Measurements from ENCODE around the gene OR5K4.

The OR5K4 gene

GRCh38 chr3:98353554-98353953 is at the start of gene OR5K4:
Gene OR5K4, plus strand, starts transcription at chr3:98353854. Its CDS starts 0 bp downstream, at chr3:98353854.
- ChIA-PET POLR2A (no interaction called here), CTCF (no interaction called here)
- no peak for DNase-seq (ENCODE audit: low read depth, low spot score)
- TF ChIP-seq CTCF (IDR thresholded peaks at IDR 0.05; ENCODE audit: insufficient read depth, low read length, missing control alignments): no peak
- H3K4me3 ChIP-seq (ENCODE audit: low read depth, low read length): no peak within 1 kb of the TSS

- POLR2A ChIA-PET: no interaction called here
- no peak for DNase-seq (ENCODE audit: low read depth, low spot score)
- TF ChIP-seq CTCF (IDR thresholded peaks at IDR 0.05; ENCODE audit: insufficient read depth, low read length, missing control alignments): no peak
- no peak overlapping the region for H3K4me3 ChIP-seq (ENCODE audit: low read depth, low read length)
- CTCF ChIA-PET: no interaction called here
These were observed 31.6 kb upstream of the OR5K4 start for GRCh38 chr3:98322101-98322500.

GRCh38 chr3:98322686-98323085 is 31.0 kb upstream of the OR5K4 start:
- ChIA-PET POLR2A (no interaction called here), CTCF (no interaction called here)
- H3K4me3 ChIP-seq (ENCODE audit: low read depth, low read length): no peak overlapping the region
- no peak for TF ChIP-seq CTCF (IDR thresholded peaks at IDR 0.05; ENCODE audit: insufficient read depth, low read length, missing control alignments)
- no peak for DNase-seq (ENCODE audit: low read depth, low spot score)

- ChIA-PET CTCF (interaction anchor here (3.6 kb wide), 1 partner anchor 283 kb away, joined by 30 read pairs; no protein-coding TSS in a partner anchor), POLR2A (no interaction called here)
- no peak for TF ChIP-seq CTCF (IDR thresholded peaks at IDR 0.05; ENCODE audit: insufficient read depth, low read length, missing control alignments)
- H3K4me3 ChIP-seq (ENCODE audit: low read depth, low read length): no peak overlapping the region
- no peak for DNase-seq (ENCODE audit: low read depth, low spot score)
These were observed 30.2 kb upstream of the OR5K4 start for GRCh38 chr3:98323425-98323824.

- no peak for DNase-seq (ENCODE audit: low read depth, low spot score)
- POLR2A ChIA-PET: no interaction called here
- no peak for TF ChIP-seq CTCF (IDR thresholded peaks at IDR 0.05; ENCODE audit: insufficient read depth, low read length, missing control alignments)
- CTCF ChIA-PET: interaction anchor here (3.6 kb wide), 1 partner anchor 285 kb away, joined by 30 read pairs; no protein-coding TSS in a partner anchor
- no peak overlapping the region for H3K4me3 ChIP-seq (ENCODE audit: low read depth, low read length)
These were observed 28.6 kb upstream of the OR5K4 start for GRCh38 chr3:98325055-98325454.

GRCh38 chr3:98326105-98326893 is 27.4 kb upstream of the OR5K4 start:
- H3K4me3 ChIP-seq (ENCODE audit: low read depth, low read length): no peak overlapping the region
- ChIA-PET CTCF (interaction anchor here (3.6 kb wide), 1 partner anchor 286 kb away, joined by 30 read pairs; no protein-coding TSS in a partner anchor), POLR2A (no interaction called here)
- no peak for TF ChIP-seq CTCF (IDR thresholded peaks at IDR 0.05; ENCODE audit: insufficient read depth, low read length, missing control alignments)
- DNase-seq (ENCODE audit: low read depth, low spot score): no peak
